Measurements from ENCODE around the gene SCAMP2.

The SCAMP2 gene

GRCh38 chr15:74837482-74838136, 35.6 kb downstream of the SCAMP2 start:
- no peak for DNase-seq

- DNase-seq, result no peak
Measured at GRCh38 chr15:74836846-74837245, 36.3 kb downstream of the SCAMP2 start.

- no peak for DNase-seq
Measured at GRCh38 chr15:74835312-74835823, 37.8 kb downstream of the SCAMP2 start.

GRCh38 chr15:74833376-74834107, 39.6 kb downstream of the SCAMP2 start:
- DNase-seq, result no peak

- DNase-seq, result no peak
Measured at GRCh38 chr15:74832826-74833225, 40.3 kb downstream of the SCAMP2 start.

GRCh38 chr15:74831813-74832495, 41.2 kb downstream of the SCAMP2 start:
- DNase-seq, result no peak

GRCh38 chr15:74830868-74831267, 42.3 kb downstream of the SCAMP2 start:
- DNase-seq, result no peak

GRCh38 chr15:74829991-74830390, 43.2 kb downstream of the SCAMP2 start:
- no peak for DNase-seq

- DNase-seq, result no peak
Measured at GRCh38 chr15:74829486-74829885, 43.7 kb downstream of the SCAMP2 start.

- DNase-seq, result no peak
Measured at GRCh38 chr15:74828835-74829234, 44.3 kb downstream of the SCAMP2 start.

GRCh38 chr15:74827614-74828013, 45.6 kb downstream of the SCAMP2 start:
- DNase-seq, result no peak

- DNase-seq, result no peak
Measured at GRCh38 chr15:74826921-74827320, 46.2 kb downstream of the SCAMP2 start.

GRCh38 chr15:74826364-74826819, 46.8 kb downstream of the SCAMP2 start, which contains the start of gene CPLX3:
Gene CPLX3 (plus strand): TSS chr15:74826627. CDS start chr15:74826704, 77 bp downstream.
- no peak for DNase-seq

- DNase-seq, result no peak
Measured at GRCh38 chr15:74825866-74826265, 47.3 kb downstream of the SCAMP2 start.

GRCh38 chr15:74824976-74825375, 48.2 kb downstream of the SCAMP2 start:
- no peak for DNase-seq

GRCh38 chr15:74823324-74823723, 49.8 kb downstream of the SCAMP2 start:
- DNase-seq, result no peak

GRCh38 chr15:74822233-74822632, 50.9 kb downstream of the SCAMP2 start:
- DNase-seq, result no peak

- no peak for DNase-seq
Measured at GRCh38 chr15:74821790-74822158, 51.4 kb downstream of the SCAMP2 start.

GRCh38 chr15:74821091-74821789, 51.9 kb downstream of the SCAMP2 start:
- DNase-seq, result no peak

- no peak for DNase-seq
Measured at GRCh38 chr15:74820056-74820455, 53.1 kb downstream of the SCAMP2 start.

GRCh38 chr15:74817370-74817737, 55.8 kb downstream of the SCAMP2 start:
- DNase-seq, result no peak

- no peak for DNase-seq
Measured at GRCh38 chr15:74816624-74817369, 56.4 kb downstream of the SCAMP2 start.

Measured in DMS153 (cell line).